ENCODE results near the gene SPPL3. TPM values are rescaled to one million over a fixed set of nuclear protein-coding genes. Genes with fewer than 3 reads are reported as not detected.

The SPPL3 gene
- total and polyA plus RNA-seq, 2 experiments from 2014 or later = 20.0 to 67.3 TPM

- 75% methylated on average over 4 of the region's 4 CpGs for WGBS (ENCODE audit: low lambda C conversion rate, missing lambda C conversion rate)
- Histone ChIP-seq H3K79me2 (peaks cover 84% of the 10 kb centered on the region), H3K36me3 (replicated peaks; ENCODE audit: insufficient read depth, low read depth) (no peaks in the 10 kb centered on the region), H3K4me3 (no peak overlapping the region), H3K9me3 (ENCODE audit: low read depth) (no peaks in the 10 kb centered on the region), H3K4me1 (ENCODE audit: insufficient read depth) (no peaks in the 10 kb centered on the region), H2AFZ (no peak overlapping the region), H4K20me1 (ENCODE audit: insufficient read depth, poor library complexity, severe bottlenecking) (peaks cover 51% of the 10 kb centered on the region), H3K27me3 (no peaks in the 10 kb centered on the region), H3K9me2 (replicated peaks; ENCODE audit: insufficient read depth) (no peaks in the 10 kb centered on the region), H3K4me2 (no peak overlapping the region), H3K27ac (no peak overlapping the region)
- no peak for DNase-seq (ENCODE audit: low spot score)
- TF ChIP-seq EZH2phosphoT487 (IDR thresholded peaks at IDR 0.05; ENCODE audit: low read depth, severe bottlenecking, unreplicated experiment) (no peak), EZH2 (IDR thresholded peaks at IDR 0.05; ENCODE audit: borderline replicate concordance) (no peak), CTCF (IDR thresholded peaks at IDR 0.05; ENCODE audit: poor library complexity) (no peak)
These were observed 49.4 kb downstream of the SPPL3 start for GRCh38 chr12:120854804-120855203.

- TF ChIP-seq CTCF (IDR thresholded peaks at IDR 0.05; ENCODE audit: poor library complexity) (no peak), EZH2 (IDR thresholded peaks at IDR 0.05; ENCODE audit: borderline replicate concordance) (no peak), EZH2phosphoT487 (IDR thresholded peaks at IDR 0.05; ENCODE audit: low read depth, severe bottlenecking, unreplicated experiment) (no peak)
- Histone ChIP-seq H3K36me3 (replicated peaks; ENCODE audit: insufficient read depth, low read depth) (no peaks in the 10 kb centered on the region), H3K9me2 (replicated peaks; ENCODE audit: insufficient read depth) (no peaks in the 10 kb centered on the region), H3K4me3 (no peak overlapping the region), H2AFZ (no peak overlapping the region), H3K4me2 (no peak overlapping the region), H3K79me2 (peaks cover 82% of the 10 kb centered on the region), H3K9me3 (ENCODE audit: low read depth) (no peaks in the 10 kb centered on the region), H3K27ac (no peak overlapping the region), H3K27me3 (no peaks in the 10 kb centered on the region), H3K4me1 (ENCODE audit: insufficient read depth) (no peaks in the 10 kb centered on the region), H4K20me1 (ENCODE audit: insufficient read depth, poor library complexity, severe bottlenecking) (peaks cover 58% of the 10 kb centered on the region)
- WGBS (ENCODE audit: low lambda C conversion rate, missing lambda C conversion rate) = 72% methylated on average over 3 of the region's 3 CpGs
- no peak for DNase-seq (ENCODE audit: low spot score)
These were observed 51.0 kb downstream of the SPPL3 start for GRCh38 chr12:120853188-120853587.

GRCh38 chr12:120851944-120852343 is 52.2 kb downstream of the SPPL3 start:
- Histone ChIP-seq H3K9me2 (replicated peaks; ENCODE audit: insufficient read depth) (no peaks in the 10 kb centered on the region), H2AFZ (no peak overlapping the region), H3K79me2 (peaks cover 82% of the 10 kb centered on the region), H3K9me3 (ENCODE audit: low read depth) (no peaks in the 10 kb centered on the region), H3K27me3 (no peaks in the 10 kb centered on the region), H4K20me1 (ENCODE audit: insufficient read depth, poor library complexity, severe bottlenecking) (peaks cover 67% of the 10 kb centered on the region), H3K36me3 (replicated peaks; ENCODE audit: insufficient read depth, low read depth) (no peaks in the 10 kb centered on the region), H3K4me1 (ENCODE audit: insufficient read depth) (no peaks in the 10 kb centered on the region), H3K4me3 (no peak overlapping the region), H3K27ac (no peak overlapping the region), H3K4me2 (no peak overlapping the region)
- 71% methylated on average over 4 of the region's 4 CpGs for WGBS (ENCODE audit: low lambda C conversion rate, missing lambda C conversion rate)
- no peak for DNase-seq (ENCODE audit: low spot score)
- TF ChIP-seq EZH2phosphoT487 (IDR thresholded peaks at IDR 0.05; ENCODE audit: low read depth, severe bottlenecking, unreplicated experiment) (no peak), CTCF (IDR thresholded peaks at IDR 0.05; ENCODE audit: poor library complexity) (no peak), EZH2 (IDR thresholded peaks at IDR 0.05; ENCODE audit: borderline replicate concordance) (no peak)

- TF ChIP-seq EZH2 (IDR thresholded peaks at IDR 0.05; ENCODE audit: borderline replicate concordance) (no peak), EZH2phosphoT487 (IDR thresholded peaks at IDR 0.05; ENCODE audit: low read depth, severe bottlenecking, unreplicated experiment) (no peak), CTCF (IDR thresholded peaks at IDR 0.05; ENCODE audit: poor library complexity) (no peak)
- Histone ChIP-seq H3K27me3 (no peaks in the 10 kb centered on the region), H3K79me2 (peaks cover 82% of the 10 kb centered on the region), H3K36me3 (replicated peaks; ENCODE audit: insufficient read depth, low read depth) (no peaks in the 10 kb centered on the region), H3K4me3 (no peak overlapping the region), H3K9me3 (ENCODE audit: low read depth) (no peaks in the 10 kb centered on the region), H4K20me1 (ENCODE audit: insufficient read depth, poor library complexity, severe bottlenecking) (peaks cover 67% of the 10 kb centered on the region), H3K27ac (no peak overlapping the region), H3K9me2 (replicated peaks; ENCODE audit: insufficient read depth) (no peaks in the 10 kb centered on the region), H3K4me1 (ENCODE audit: insufficient read depth) (no peaks in the 10 kb centered on the region), H2AFZ (no peak overlapping the region), H3K4me2 (no peak overlapping the region)
- WGBS (ENCODE audit: low lambda C conversion rate, missing lambda C conversion rate) = 91% methylated on average over 7 of the region's 7 CpGs
- no peak for DNase-seq (ENCODE audit: low spot score)
These were observed 52.7 kb downstream of the SPPL3 start for GRCh38 chr12:120851444-120851843.

Measured in hepatocyte (in vitro differentiated cells).